GM13977 (cell line): ENCODE results near the gene KCNIP3.

Source experiments
- DNase-seq: peaks from one replicate; pipeline ENCODE4 v3.0.0; 2012; ENCODE audit warnings: low spot score
- in situ Hi-C: fragments of 300-500 bp; cut with MboI; formaldehyde crosslinking; loops from one replicate; pipeline ENCODE4 v1.12.0; 2022; ENCODE audit warnings: low sequenced_read_pairs, low pct_unique_long_range_greater_than_20kb, mixed read lengths, inconsistent platforms; ENCODE audit not compliant: unreplicated experiment
- TF ChIP-seq, protein P1 (sequence below): IDR thresholded peaks from 2 replicates; pipeline ENCODE4 v1.5.1; 2012; ENCODE audit warnings: mild to moderate bottlenecking, control low read depth; ENCODE audit not compliant: insufficient read depth; ENCODE audit errors: extremely low read depth, missing control alignments

The KCNIP3 gene

DNA sequence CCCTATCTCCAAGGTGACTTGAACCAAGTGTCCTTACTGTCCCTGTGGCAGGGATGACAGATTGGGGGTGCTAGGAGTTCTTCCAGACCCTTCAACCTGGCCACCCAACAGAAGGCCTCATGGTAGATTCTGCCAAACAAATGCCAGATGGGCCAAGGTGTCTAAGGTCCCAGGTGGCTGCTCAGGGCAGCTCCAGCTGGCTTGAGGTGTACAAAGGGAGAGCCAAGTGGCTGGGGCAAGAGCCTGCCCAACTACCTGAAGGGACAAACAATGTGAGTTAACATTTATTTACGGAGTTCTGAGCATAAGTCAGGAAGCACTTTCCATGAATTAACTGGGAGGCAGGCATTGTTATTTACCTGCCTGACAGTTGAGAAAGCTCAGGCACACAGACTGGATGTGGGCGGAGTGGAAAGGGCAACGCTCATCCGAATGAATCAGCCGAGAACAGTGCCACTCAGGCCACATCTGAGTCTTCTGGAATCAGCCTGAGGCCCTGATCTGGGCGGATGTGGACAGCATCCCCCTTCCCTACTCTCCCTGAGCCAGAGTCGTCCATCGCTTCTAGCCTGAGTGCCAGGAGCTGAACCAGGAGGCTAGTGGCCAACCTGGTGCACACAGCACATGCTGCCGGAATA lies 4.4 kb upstream of the KCNIP3 start:
- no peak for DNase-seq
- in situ Hi-C loops = no loop called here
- TF ChIP-seq, protein P1, sequence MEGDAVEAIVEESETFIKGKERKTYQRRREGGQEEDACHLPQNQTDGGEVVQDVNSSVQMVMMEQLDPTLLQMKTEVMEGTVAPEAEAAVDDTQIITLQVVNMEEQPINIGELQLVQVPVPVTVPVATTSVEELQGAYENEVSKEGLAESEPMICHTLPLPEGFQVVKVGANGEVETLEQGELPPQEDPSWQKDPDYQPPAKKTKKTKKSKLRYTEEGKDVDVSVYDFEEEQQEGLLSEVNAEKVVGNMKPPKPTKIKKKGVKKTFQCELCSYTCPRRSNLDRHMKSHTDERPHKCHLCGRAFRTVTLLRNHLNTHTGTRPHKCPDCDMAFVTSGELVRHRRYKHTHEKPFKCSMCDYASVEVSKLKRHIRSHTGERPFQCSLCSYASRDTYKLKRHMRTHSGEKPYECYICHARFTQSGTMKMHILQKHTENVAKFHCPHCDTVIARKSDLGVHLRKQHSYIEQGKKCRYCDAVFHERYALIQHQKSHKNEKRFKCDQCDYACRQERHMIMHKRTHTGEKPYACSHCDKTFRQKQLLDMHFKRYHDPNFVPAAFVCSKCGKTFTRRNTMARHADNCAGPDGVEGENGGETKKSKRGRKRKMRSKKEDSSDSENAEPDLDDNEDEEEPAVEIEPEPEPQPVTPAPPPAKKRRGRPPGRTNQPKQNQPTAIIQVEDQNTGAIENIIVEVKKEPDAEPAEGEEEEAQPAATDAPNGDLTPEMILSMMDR = no peak

DNA sequence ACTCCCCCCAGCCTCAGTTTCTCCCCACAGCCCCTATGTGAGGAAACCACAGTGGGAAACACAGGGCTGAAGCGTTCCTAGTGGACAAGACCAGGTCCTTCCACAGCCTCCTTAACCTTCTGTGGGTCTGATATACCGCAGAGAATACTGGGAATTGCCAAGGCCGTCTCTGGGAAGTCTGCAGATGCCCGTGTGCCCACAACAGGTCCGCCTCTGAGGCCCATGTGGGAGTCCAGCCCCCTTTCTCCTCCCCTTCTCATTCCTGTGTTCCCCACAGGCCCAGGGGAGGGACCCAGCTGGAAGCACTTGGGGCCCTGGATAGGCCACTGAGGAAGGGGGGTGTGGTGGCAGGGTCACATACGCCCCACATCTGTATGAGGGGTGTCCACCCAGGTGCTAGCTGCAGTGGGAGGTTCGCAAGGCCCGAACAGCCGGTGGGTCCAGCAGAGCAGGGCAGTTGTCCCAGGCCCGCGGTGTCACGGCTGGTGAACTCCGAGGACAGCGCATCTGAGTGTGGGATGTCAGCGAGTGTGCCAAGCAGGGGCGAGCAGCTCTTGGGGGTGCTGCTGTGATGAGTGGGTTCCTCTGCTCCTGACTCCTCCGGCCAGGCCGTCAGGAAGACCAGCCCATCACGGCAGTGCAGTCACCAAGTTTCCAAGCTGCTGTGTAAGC lies 2.4 kb upstream of the KCNIP3 start:
- in situ Hi-C loops = no loop called here
- TF ChIP-seq, protein P1 = no peak
- no peak for DNase-seq

DNA sequence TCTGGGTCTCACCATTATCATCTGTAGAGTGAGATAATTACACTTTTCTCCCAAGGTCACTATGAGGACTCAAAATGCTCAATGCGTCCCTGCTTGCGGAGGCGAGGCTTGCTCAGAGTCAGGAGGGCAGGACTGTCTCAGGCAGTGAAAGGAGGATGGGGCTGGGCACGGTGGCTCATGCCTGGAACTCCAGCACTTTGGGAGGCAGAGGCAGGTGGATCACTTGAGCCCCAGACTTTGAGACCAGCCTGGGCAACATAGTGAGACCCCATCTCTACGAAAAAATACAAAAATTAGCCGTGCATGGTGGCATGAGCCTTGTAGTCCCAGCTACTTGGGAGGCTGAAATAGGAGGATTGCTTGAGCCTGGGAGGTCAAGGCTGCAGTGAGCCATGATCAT lies 1.8 kb upstream of the KCNIP3 start:
- in situ Hi-C loops = no loop called here
- TF ChIP-seq, protein P1 = no peak
- DNase-seq = no peak

DNA sequence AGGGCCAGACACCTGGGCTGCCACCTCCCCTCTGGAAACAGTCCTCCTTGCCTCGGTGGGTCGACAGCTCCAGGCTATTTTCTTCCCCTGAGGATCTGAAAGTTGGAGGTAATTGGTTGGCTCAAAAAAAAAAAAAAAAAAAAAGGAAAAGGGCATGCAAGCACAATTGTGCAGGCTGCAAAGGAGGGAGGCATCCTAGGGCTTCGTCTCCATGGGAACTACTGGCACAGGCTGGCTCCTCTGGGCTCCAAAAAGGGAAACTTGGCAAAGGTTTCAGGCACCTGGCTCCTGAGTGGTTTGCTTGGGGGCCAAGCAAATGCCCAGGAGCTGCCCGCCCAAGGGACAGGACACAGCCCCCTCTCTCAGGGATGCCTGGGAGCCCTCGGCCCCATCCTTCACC lies 1.1 kb upstream of the KCNIP3 start:
- in situ Hi-C loops = no loop called here
- no peak for DNase-seq
- TF ChIP-seq, protein P1 = no peak

DNA sequence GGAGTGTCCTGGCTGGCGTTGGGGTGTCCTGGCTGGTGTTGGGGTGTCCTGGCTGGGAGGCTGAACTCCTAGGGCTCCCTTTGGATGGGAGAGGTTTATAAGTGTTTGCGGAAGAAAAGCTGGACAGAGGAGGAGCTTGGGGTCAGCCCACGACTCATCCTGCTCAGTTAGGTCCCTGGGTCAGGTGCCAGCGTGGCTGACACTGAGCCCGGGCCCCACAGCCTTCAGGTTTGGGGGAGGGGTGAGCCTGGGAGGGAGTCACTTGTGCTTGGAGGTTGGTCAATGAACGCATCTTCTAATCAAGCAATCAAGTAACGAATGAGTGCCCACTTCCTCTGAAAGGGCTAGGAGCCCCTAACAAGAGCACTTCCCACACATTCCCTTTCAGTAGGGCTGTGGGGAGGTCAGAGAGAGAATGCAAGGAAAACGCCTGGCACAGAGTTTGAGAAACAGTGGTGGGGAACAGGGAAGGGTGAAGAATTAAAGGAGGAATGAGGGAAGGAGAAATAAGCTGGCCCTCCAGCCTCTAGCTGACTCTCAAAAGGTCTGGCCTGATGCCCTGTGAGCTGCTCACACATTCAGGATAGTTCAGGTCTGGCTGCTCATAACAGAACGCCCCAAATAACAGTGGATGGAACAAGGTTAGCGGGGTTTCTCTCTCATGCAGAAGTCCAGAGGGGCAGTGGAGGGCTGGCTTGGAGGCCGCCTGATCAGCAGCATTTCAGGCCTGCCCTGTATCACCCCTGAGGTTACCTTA lies 670 bp downstream of the KCNIP3 start:
- TF ChIP-seq, protein P1 = no peak
- DNase-seq = no peak
- in situ Hi-C loops = no loop called here

DNA sequence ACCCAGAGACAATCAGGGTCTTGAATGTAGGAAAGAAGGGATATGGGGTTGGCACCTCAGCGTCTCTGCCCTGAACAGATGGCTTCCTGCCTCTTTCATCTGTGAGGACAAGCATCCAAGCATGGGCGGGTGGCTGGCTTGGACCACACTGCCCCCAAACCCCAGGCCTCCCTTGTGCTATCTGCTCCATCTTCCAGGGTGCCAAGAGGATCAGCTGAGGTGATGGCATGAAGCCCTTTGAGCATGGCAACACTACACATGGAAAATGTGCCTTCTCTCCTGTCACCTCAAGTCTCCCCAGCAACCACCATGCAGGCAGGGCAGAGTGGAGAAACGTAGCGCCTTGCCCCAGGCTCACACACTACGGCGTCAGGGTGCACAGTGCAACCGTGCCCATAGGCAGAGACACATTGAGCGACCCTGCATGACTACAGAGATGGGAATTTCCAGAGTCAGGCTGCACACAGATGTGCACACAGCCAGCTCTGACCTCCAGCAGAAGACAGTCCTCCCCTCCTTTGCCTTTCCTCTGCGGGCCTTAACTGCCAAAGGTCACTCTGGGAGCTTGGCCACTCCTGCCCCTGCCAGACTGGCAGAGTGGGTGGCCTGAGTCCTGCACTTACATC lies 1.5 kb downstream of the KCNIP3 start:
- DNase-seq = no peak
- in situ Hi-C loops = no loop called here

More for the DNA sequence above, 1.5 kb downstream of the KCNIP3 start:
- TF ChIP-seq, protein P1 = no peak
